ENCODE data around the gene RAB34.

- TF ChIP-seq EZH2 (IDR thresholded peaks at IDR 0.05; ENCODE audit: insufficient read depth, poor library complexity, severe bottlenecking), result no peak
- no peak for TF ChIP-seq EZH2phosphoT487 (IDR thresholded peaks at IDR 0.05; ENCODE audit: insufficient read depth, low read depth)
These were observed 32.7 kb downstream of the RAB34 start for GRCh38 chr17:28684963-28685362.
